ENCODE data around the gene PATJ. TPM values are rescaled to one million over a fixed set of nuclear protein-coding genes. Genes with fewer than 3 reads are reported as not detected.

The PATJ gene
- total and polyA plus RNA-seq, 2 of the 13 experiments (the other 11 are each of a cell fraction or from before 2014, with no cell fraction given) = 6.2 to 16.8 TPM

- Histone ChIP-seq H3K4me1 (ENCODE audit: insufficient read depth, low read length) (no peaks in the 10 kb centered on the region), H3K36me3 (replicated peaks in 1 of 2; ENCODE audit: control insufficient read depth in 1 of 2, insufficient read depth in 2 of 2, low read length in 2 of 2) (no peaks in the 10 kb centered on the region), H3K4me3 (replicated peaks in 1 of 3; ENCODE audit: insufficient read depth in 1 of 3, low read depth in 2 of 3, low read length in 3 of 3) (no peak overlapping the region), H3K4me2 (ENCODE audit: low read depth, low read length) (no peak overlapping the region), H3K9ac (ENCODE audit: insufficient read depth, low read depth, low read length) (no peak overlapping the region), H3K27me3 (ENCODE audit: control insufficient read depth in 1 of 2, insufficient read depth in 2 of 2, low read length in 2 of 2) (no peaks in the 10 kb centered on the region), H3K27ac (ENCODE audit: extremely low read length, insufficient read depth, low read length) (no peak overlapping the region), H3K9me3 (ENCODE audit: low read length) (no peaks in the 10 kb centered on the region), H4K20me1 (ENCODE audit: insufficient read depth, low read length) (no peaks in the 10 kb centered on the region), H3K79me2 (ENCODE audit: insufficient read depth, low read length) (no peaks in the 10 kb centered on the region), H2AFZ (ENCODE audit: low read length) (no peak overlapping the region)
- in situ Hi-C loops (cut with HindIII; ENCODE audit: extremely low pct_ligation_motif_present, low pct_unique_long_range_greater_than_20kb) = no loop called here
- ChIA-PET POLR2A (no interaction called here), CTCF (ENCODE audit: low intra/inter-chr PET ratio, low total read pairs) (no interaction called here)
- peak; percentile 98 for TF ChIP-seq ZNF331 (CRISPR knock-in tag; IDR thresholded peaks at IDR 0.05)
- TF ChIP-seq ZSCAN30 (CRISPR knock-in tag; IDR thresholded peaks at IDR 0.05) = no peak
- no TSS peak for BruUV-seq (replicated peaks)
- no peak for ATAC-seq
- intact Hi-C loops (cut with micrococcal nuclease; ENCODE audit: unreplicated experiment) = no loop called here
- FAIRE-seq = no peak
- 96% methylated on average over 3 of the region's 3 CpGs for WGBS (ENCODE audit: low lambda C conversion rate)
- DNase-seq (ENCODE audit: low spot score) = no peak
Measured at GRCh38 chr1:62097464-62097863, 355.2 kb downstream of the PATJ start.

- no peaks in the 10 kb centered on the region for H3K27me3 ChIP-seq (ENCODE audit: control insufficient read depth in 1 of 2, insufficient read depth in 2 of 2, low read length in 2 of 2)
- H4K20me1 ChIP-seq (ENCODE audit: insufficient read depth, low read length) = no peaks in the 10 kb centered on the region
- no peak overlapping the region for H3K4me2 ChIP-seq (ENCODE audit: low read depth, low read length)
- no peak for FAIRE-seq
- H3K9ac ChIP-seq (ENCODE audit: insufficient read depth, low read depth, low read length) = no peak overlapping the region
- no peaks in the 10 kb centered on the region for H3K79me2 ChIP-seq (ENCODE audit: insufficient read depth, low read length)
- intact Hi-C loops (cut with micrococcal nuclease; ENCODE audit: unreplicated experiment) = no loop called here
- in situ Hi-C loops (cut with HindIII; ENCODE audit: extremely low pct_ligation_motif_present, low pct_unique_long_range_greater_than_20kb) = no loop called here
- no peak for DNase-seq (ENCODE audit: low spot score)
- H3K9me3 ChIP-seq (ENCODE audit: low read length) = no peaks in the 10 kb centered on the region
- WGBS (ENCODE audit: low lambda C conversion rate) = 100% methylated on average over 2 of the region's 2 CpGs
- no peaks in the 10 kb centered on the region for H3K36me3 ChIP-seq (replicated peaks in 1 of 2; ENCODE audit: control insufficient read depth in 1 of 2, insufficient read depth in 2 of 2, low read length in 2 of 2)
- H2AFZ ChIP-seq (ENCODE audit: low read length) = no peak overlapping the region
- H3K4me1 ChIP-seq (ENCODE audit: insufficient read depth, low read length) = no peaks in the 10 kb centered on the region
- CTCF ChIA-PET (ENCODE audit: low intra/inter-chr PET ratio, low total read pairs) = no interaction called here
- POLR2A ChIA-PET = no interaction called here
- BruUV-seq (replicated peaks) = no TSS peak
- H3K27ac ChIP-seq (ENCODE audit: extremely low read length, insufficient read depth, low read length) = no peak overlapping the region
- H3K4me3 ChIP-seq (replicated peaks in 1 of 3; ENCODE audit: insufficient read depth in 1 of 3, low read depth in 2 of 3, low read length in 3 of 3) = no peak overlapping the region
- ATAC-seq = no peak
- TF ChIP-seq BRCA1 (CRISPR knock-in tag; IDR thresholded peaks at IDR 0.05) (no peak), NFIB (CRISPR knock-in tag; IDR thresholded peaks at IDR 0.05; ENCODE audit: borderline replicate concordance) (no peak), ZNF891 (CRISPR knock-in tag; IDR thresholded peaks at IDR 0.05) (no peak), ZBTB2 (CRISPR knock-in tag; IDR thresholded peaks at IDR 0.05; ENCODE audit: low read depth) (no peak), ZNF3 (CRISPR knock-in tag; IDR thresholded peaks at IDR 0.05) (no peak), ZNF619 (CRISPR knock-in tag; IDR thresholded peaks at IDR 0.05) (no peak), MAX (IDR thresholded peaks at IDR 0.05) (no peak), RNF2 (conservative IDR thresholded peaks at IDR 0.05; ENCODE audit: low read depth) (no peak), TERF1 (CRISPR knock-in tag; IDR thresholded peaks at IDR 0.05) (no peak), TOE1 (CRISPR knock-in tag; IDR thresholded peaks at IDR 0.05) (no peak), TFE3 (CRISPR knock-in tag; IDR thresholded peaks at IDR 0.05) (no peak), ZNF260 (CRISPR knock-in tag; IDR thresholded peaks at IDR 0.05; ENCODE audit: borderline replicate concordance, low read depth) (no peak), MAF1 (CRISPR knock-in tag; IDR thresholded peaks at IDR 0.05; ENCODE audit: borderline replicate concordance) (no peak)
Measured at GRCh38 chr1:62100442-62100841, 358.2 kb downstream of the PATJ start.
